Measurements from ENCODE around the gene MAP7D2. TPM values are rescaled to one million over a fixed set of nuclear protein-coding genes. Genes with fewer than 3 reads are reported as not detected.

Gene MAP7D2
- total RNA-seq, 1 experiment from 2014 or later = 0.15 TPM

DNA sequence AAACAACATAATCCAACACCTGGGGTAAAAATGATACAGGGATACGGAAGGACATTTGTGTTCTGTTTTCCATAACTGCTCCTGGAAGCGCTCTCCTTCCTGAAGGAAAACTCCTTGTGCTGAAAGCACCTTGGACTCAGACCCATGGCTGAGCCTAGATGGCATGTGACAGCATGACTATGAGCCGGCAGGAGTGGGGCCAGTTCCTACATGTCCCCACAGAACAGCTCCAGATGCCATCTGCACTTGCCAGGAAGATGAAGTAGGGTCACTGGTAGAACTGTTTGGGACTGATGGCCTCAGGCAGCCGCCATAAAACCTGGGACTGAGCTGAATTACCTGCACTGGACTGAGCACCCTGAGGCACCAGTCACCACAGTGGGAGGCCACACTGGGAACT is 69.8 kb downstream of the MAP7D2 start:
- no peaks in the 10 kb centered on the region for H3K9me3 ChIP-seq (ENCODE audit: control insufficient read depth in 1 of 2, insufficient read depth in 1 of 2, low read depth in 1 of 2, low read length in 2 of 2)
- no peak overlapping the region for H3K27ac ChIP-seq (ENCODE audit: low read depth, low read length)
- DNase-seq (ENCODE audit: low read depth, low spot score) = no peak
- TF ChIP-seq POLR2AphosphoS5 (IDR thresholded peaks at IDR 0.05; ENCODE audit: low read depth, low read length) = no peak
- no peak for TF ChIP-seq REST (IDR thresholded peaks at IDR 0.05; ENCODE audit: low read depth)
- ChIA-PET RAD21 (ENCODE audit: low non-redundant PET in 1 of 2, low total read pairs in 2 of 2, uncharacterized antibody in 2 of 2, unreplicated experiment in 2 of 2) (no interaction called here), CTCF (no interaction called here), POLR2A (no interaction called here)
- no TSS peak for BruUV-seq (replicated peaks)
- H3K36me3 ChIP-seq (ENCODE audit: control insufficient read depth in 1 of 2, insufficient read depth in 2 of 2, low read length in 2 of 2) = no peaks in the 10 kb centered on the region
- H3K9ac ChIP-seq (ENCODE audit: low read length) = no peak overlapping the region
- no peaks in the 10 kb centered on the region for H4K20me1 ChIP-seq (ENCODE audit: insufficient read depth)
- H3K4me2 ChIP-seq (ENCODE audit: low read length) = no peak overlapping the region
- ATAC-seq = no peak
- H3K4me3 ChIP-seq (replicated peaks in 1 of 2; ENCODE audit: low read depth in 1 of 2, low read length in 2 of 2) = no peak overlapping the region
- H3K27me3 ChIP-seq (ENCODE audit: insufficient read depth, low read length) = no peaks in the 10 kb centered on the region
- intact Hi-C loops (cut with micrococcal nuclease) = no loop called here
- H3K79me2 ChIP-seq (ENCODE audit: insufficient read depth, low read length) = no peaks in the 10 kb centered on the region
- H3K4me1 ChIP-seq (ENCODE audit: control insufficient read depth in 1 of 2, insufficient read depth in 2 of 2, low read length in 2 of 2) = no peaks in the 10 kb centered on the region
- H3K9me2 ChIP-seq (ENCODE audit: insufficient read depth) = no peaks in the 10 kb centered on the region
- no peak overlapping the region for H2AFZ ChIP-seq (ENCODE audit: low read depth, low read length, poor library complexity, severe bottlenecking)

GRCh38 chrX:20046223-20046622 is 70.5 kb downstream of the MAP7D2 start:
- Histone ChIP-seq H2AFZ (ENCODE audit: low read depth, low read length, poor library complexity, severe bottlenecking) (no peak overlapping the region), H3K27me3 (ENCODE audit: insufficient read depth, low read length) (no peaks in the 10 kb centered on the region), H3K4me3 (replicated peaks in 1 of 2; ENCODE audit: low read depth in 1 of 2, low read length in 2 of 2) (no peak overlapping the region), H3K27ac (ENCODE audit: low read depth, low read length) (no peak overlapping the region), H3K4me2 (ENCODE audit: low read length) (no peak overlapping the region), H3K79me2 (ENCODE audit: insufficient read depth, low read length) (no peaks in the 10 kb centered on the region), H3K4me1 (ENCODE audit: control insufficient read depth in 1 of 2, insufficient read depth in 2 of 2, low read length in 2 of 2) (no peaks in the 10 kb centered on the region), H3K9me2 (ENCODE audit: insufficient read depth) (no peaks in the 10 kb centered on the region), H3K36me3 (ENCODE audit: control insufficient read depth in 1 of 2, insufficient read depth in 2 of 2, low read length in 2 of 2) (no peaks in the 10 kb centered on the region), H3K9ac (ENCODE audit: low read length) (no peak overlapping the region), H4K20me1 (ENCODE audit: insufficient read depth) (no peaks in the 10 kb centered on the region), H3K9me3 (ENCODE audit: control insufficient read depth in 1 of 2, insufficient read depth in 1 of 2, low read depth in 1 of 2, low read length in 2 of 2) (no peaks in the 10 kb centered on the region)
- BruUV-seq (replicated peaks) = no TSS peak
- intact Hi-C loops (cut with micrococcal nuclease) = no loop called here
- ChIA-PET CTCF (no interaction called here), RAD21 (ENCODE audit: low non-redundant PET in 1 of 2, low total read pairs in 2 of 2, uncharacterized antibody in 2 of 2, unreplicated experiment in 2 of 2) (no interaction called here), POLR2A (no interaction called here)
- no peak for DNase-seq (ENCODE audit: low read depth, low spot score)
- no peak for ATAC-seq
- TF ChIP-seq EZH2phosphoT487 (IDR thresholded peaks at IDR 0.05; ENCODE audit: borderline replicate concordance) = no peak
- no peak for TF ChIP-seq POLR2AphosphoS5 (IDR thresholded peaks at IDR 0.05; ENCODE audit: low read depth, low read length)
- TF ChIP-seq, protein P1, sequence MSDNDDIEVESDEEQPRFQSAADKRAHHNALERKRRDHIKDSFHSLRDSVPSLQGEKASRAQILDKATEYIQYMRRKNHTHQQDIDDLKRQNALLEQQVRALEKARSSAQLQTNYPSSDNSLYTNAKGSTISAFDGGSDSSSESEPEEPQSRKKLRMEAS (IDR thresholded peaks at IDR 0.05) = no peak
- TF ChIP-seq SRF (IDR thresholded peaks at IDR 0.05; ENCODE audit: low read depth) = no peak
- no peak for TF ChIP-seq SIN3A (IDR thresholded peaks at IDR 0.05; ENCODE audit: low read depth)
- TF ChIP-seq YY1 (IDR thresholded peaks at IDR 0.05; ENCODE audit: extremely low read depth, insufficient replicate concordance, low read depth, low read length) = no peak
- no peak for TF ChIP-seq POLR2A (IDR thresholded peaks at IDR 0.05; ENCODE audit: borderline replicate concordance, extremely low read depth, insufficient read depth, insufficient read length)
- no peak for TF ChIP-seq ZFX (IDR thresholded peaks at IDR 0.05)
- TF ChIP-seq ELF1 (IDR thresholded peaks at IDR 0.05; ENCODE audit: borderline replicate concordance, low read depth) = no peak
- TF ChIP-seq RAD21 (IDR thresholded peaks at IDR 0.05; ENCODE audit: low read depth) = no peak
- TF ChIP-seq, protein P2, sequence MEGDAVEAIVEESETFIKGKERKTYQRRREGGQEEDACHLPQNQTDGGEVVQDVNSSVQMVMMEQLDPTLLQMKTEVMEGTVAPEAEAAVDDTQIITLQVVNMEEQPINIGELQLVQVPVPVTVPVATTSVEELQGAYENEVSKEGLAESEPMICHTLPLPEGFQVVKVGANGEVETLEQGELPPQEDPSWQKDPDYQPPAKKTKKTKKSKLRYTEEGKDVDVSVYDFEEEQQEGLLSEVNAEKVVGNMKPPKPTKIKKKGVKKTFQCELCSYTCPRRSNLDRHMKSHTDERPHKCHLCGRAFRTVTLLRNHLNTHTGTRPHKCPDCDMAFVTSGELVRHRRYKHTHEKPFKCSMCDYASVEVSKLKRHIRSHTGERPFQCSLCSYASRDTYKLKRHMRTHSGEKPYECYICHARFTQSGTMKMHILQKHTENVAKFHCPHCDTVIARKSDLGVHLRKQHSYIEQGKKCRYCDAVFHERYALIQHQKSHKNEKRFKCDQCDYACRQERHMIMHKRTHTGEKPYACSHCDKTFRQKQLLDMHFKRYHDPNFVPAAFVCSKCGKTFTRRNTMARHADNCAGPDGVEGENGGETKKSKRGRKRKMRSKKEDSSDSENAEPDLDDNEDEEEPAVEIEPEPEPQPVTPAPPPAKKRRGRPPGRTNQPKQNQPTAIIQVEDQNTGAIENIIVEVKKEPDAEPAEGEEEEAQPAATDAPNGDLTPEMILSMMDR (IDR thresholded peaks at IDR 0.05 in 2 of 3, conservative IDR thresholded peaks at IDR 0.05 in 1 of 3; ENCODE audit: borderline replicate concordance in 1 of 3, insufficient read depth in 1 of 3, low read depth in 2 of 3, low read length in 2 of 3) = no peak
- TF ChIP-seq TCF7L2 (IDR thresholded peaks at IDR 0.05; ENCODE audit: borderline replicate concordance, extremely low read depth, insufficient read depth, insufficient read length) = no peak
- no peak for TF ChIP-seq JUND (IDR thresholded peaks at IDR 0.05)
- no peak for TF ChIP-seq EZH2 (IDR thresholded peaks at IDR 0.05)
- no peak for TF ChIP-seq CEBPB (IDR thresholded peaks at IDR 0.05; ENCODE audit: low read depth)
- no peak for TF ChIP-seq SP1 (IDR thresholded peaks at IDR 0.05; ENCODE audit: low read depth)
- TF ChIP-seq ATF3 (IDR thresholded peaks at IDR 0.05) = no peak

Measured in HCT116 (cell line).